Heart right ventricle (tissue), 16 donors: ENCODE results near the gene RASAL2. TPM values are rescaled to one million over a fixed set of nuclear protein-coding genes. Genes with fewer than 3 reads are reported as not detected.

Experiments used
- ATAC-seq, 8 donors: fragments of 200-7000 bp; cut with Tn5 transposase; one replicate each; pipeline ENCODE4 v1.9.1; 2020; ENCODE audit warnings: mild to moderate bottlenecking in 8 of 8, moderate library complexity in 8 of 8, moderate number of reproducible peaks in 1 of 8
- DNase-seq, 2 donors: peaks; one replicate each; pipeline ENCODE4 v3.0.0-alpha.2; 2020
- H3K27ac ChIP-seq, 10 donors: fragments of 200-600 bp; sonication (generic) in 2 of 10; one replicate each; pipeline versions ENCODE4 v1.5.0 to v1.8.0; 2020 to 2022; ENCODE audit warnings: mild to moderate bottlenecking in 3 of 10
- H3K27me3 ChIP-seq, 7 donors: fragments of 200-600 bp; one replicate each; pipeline ENCODE4 v1.8.0; 2021 to 2022; ENCODE audit warnings: mild to moderate bottlenecking in 2 of 7
- H3K36me3 ChIP-seq, 9 donors: fragments of 200-600 bp; sonication (generic) in 1 of 9; one replicate each; pipeline versions ENCODE4 v1.5.0 to v1.8.0; 2020 to 2022; ENCODE audit warnings: mild to moderate bottlenecking in 2 of 9
- H3K4me1 ChIP-seq, 9 donors: fragments of 200-600 bp; sonication (generic) in 1 of 9; one replicate each; pipeline versions ENCODE4 v1.5.0 to v1.8.0; 2020 to 2022; ENCODE audit warnings: mild to moderate bottlenecking in 4 of 9
- H3K4me3 ChIP-seq, 10 donors: fragments of 200-600 bp; sonication (generic) in 2 of 10; one replicate each; pipeline versions ENCODE4 v1.5.0 to v1.8.0; 2020 to 2022; ENCODE audit warnings: mild to moderate bottlenecking in 7 of 10, moderate library complexity in 2 of 10
- H3K9me3 ChIP-seq, 11 donors: fragments of 200-600 bp in 10 of 11; sonication (generic) in 2 of 11; one replicate each; pipeline versions ENCODE4 v1.5.0 to v1.8.0; 2013 to 2022; ENCODE audit warnings: mild to moderate bottlenecking in 2 of 11, control low read depth in 1 of 11, moderate library complexity in 1 of 11
- CTCF ChIP-seq, 9 donors: fragments of 200-600 bp; sonication (generic) in 2 of 9; IDR thresholded peaks; one replicate each; pipeline versions ENCODE4 v1.5.0 to v1.8.0; 2021 to 2022; ENCODE audit warnings: antibody characterized with exemption in 9 of 9, mild to moderate bottlenecking in 5 of 9, moderate library complexity in 1 of 9
- WGBS, 2 donors: extraction: QIAGEN DNeasy Blood & Tissue Kit; methylation state at CpG; one replicate each; pipeline ENCODE4 v1.1.7; 2013; ENCODE audit warnings: inconsistent platforms in 1 of 2; 5-methylcytosine and 5-hydroxymethylcytosine counted together
- intact Hi-C, 10 donors: fragments of 100-400 bp; cut with DNase I; formaldehyde crosslinking; loops; one replicate each; pipeline versions ENCODE4 v1.11.1 to v1.14.2; 2022
- polyA plus RNA-seq, 2 donors: library from polyadenylated mRNA; stranded (reverse); fragments of 200-250 nt; gene quantifications; one replicate each; pipeline ENCODE4 v1.2.3, GENCODE V29; 2013
- total RNA-seq, 10 donors: library from RNA; stranded (reverse); fragmentation: NEBNext Ultra II Directional in 3 of 10; extraction: Animal tissue kit (Norgen Biotek cat#: 25700) in 3 of 10; gene quantifications; one replicate each; pipeline versions ENCODE4 v1.2.1 to v1.2.4, GENCODE V29; 2021 to 2023
- donor health status: Arrhythmogenic right ventricular cardiomyopathy.
- donor health status: ischemic (EF 13 %, LVEDD 7.1; RV severe dilation, severe dysfunction).
- donor health status: healthy with polysubstance abuse.
- donor health status: DM: no; HTN: yes; CAD: no.
- donor health status: DM: no; HTN: no; CAD: no.
- donor health status: ischemic (EF 25% LVEDD 6.9; RV normal size, moderate dysfunction).
- donor health status: ischemic (EF 25% LVEDD 5.7; RV mildly dilated, moderate dysfunction).
- donor health status: healthy.
- donor health status: DM: yes; HTN: yes; CAD: no.
- donor health status: Ischemic cardiomyopathy.
- donor health status: ischemic (EF 35%, LVEDD 5.7; RV mildly dilated, moderate dysfunction).
- donor health status: nonischemic (EF 11% LVEDD 7.7; RV severe dilation, severe dysfunction).
- donor health status: DM: yes; HTN: yes; CAD: no.
- donor health status: PGD.
- donor health status: ischemic (EF 29% LVEDD 5.4; RV normal size, mild dysfunction).
- donor health status: nonischemic (EF 23%, LVEDD 6.1; RV moderate dilation, normal function).

Gene RASAL2
- total and polyA plus RNA-seq, 12 donors: 3.5 to 59.8 (median 36.2) TPM

GRCh38 chr1:178458203-178458602, 364.3 kb downstream of the RASAL2 start:
- H3K4me1 ChIP-seq: peaks cover 0 to 22% (median 7%) of the 10 kb centered on the region in 9 donors
- no peak overlapping the region for H3K27ac ChIP-seq
- H3K36me3 ChIP-seq: peaks cover 0 to 69% (median 13%) of the 10 kb centered on the region in 9 donors
- H3K9me3 ChIP-seq: no peaks in the 10 kb centered on the region
- WGBS, 2 donors: 94% methylated on average over 12 of the region's 12 CpGs
- DNase-seq: no peak
- intact Hi-C loops: no loop called here
- no peak for TF ChIP-seq CTCF (IDR thresholded peaks at IDR 0.05)
- H3K27me3 ChIP-seq: no peaks in the 10 kb centered on the region
- no peak overlapping the region for H3K4me3 ChIP-seq
- ATAC-seq: peak in 2 of 8 donors; percentile 18 to 59

- intact Hi-C loops: loop anchor here in 1 of 10 donors (5.0 kb wide), 1 partner anchor 149 kb away; no protein-coding TSS in a partner anchor
Measured at GRCh38 chr1:178461104-178461503, 367.2 kb downstream of the RASAL2 start.

GRCh38 chr1:178461701-178462100, 367.8 kb downstream of the RASAL2 start:
- H3K9me3 ChIP-seq: no peaks in the 10 kb centered on the region
- no peak overlapping the region for H3K27ac ChIP-seq
- intact Hi-C loops: loop anchor here in 1 of 10 donors (5.0 kb wide), 1 partner anchor 149 kb away; no protein-coding TSS in a partner anchor
- 90 to 92% methylated on average over 4 of the region's 4 CpGs for WGBS, 2 donors
- no peak overlapping the region for H3K4me3 ChIP-seq
- ATAC-seq: no peak
- peaks cover 0 to 22% (median 7%) of the 10 kb centered on the region in 9 donors for H3K4me1 ChIP-seq
- DNase-seq: no peak
- TF ChIP-seq CTCF (IDR thresholded peaks at IDR 0.05): no peak
- peaks cover 0 to 66% (median 34%) of the 10 kb centered on the region in 9 donors for H3K36me3 ChIP-seq
- H3K27me3 ChIP-seq: no peaks in the 10 kb centered on the region

More at GRCh38 chr1:178461104-178461503, 367.2 kb downstream of the RASAL2 start:
- no peak overlapping the region for H3K27ac ChIP-seq
- DNase-seq (no peak), ATAC-seq (peak in 1 of 8 donors; percentile 55)
- WGBS, 2 donors: 28 to 45% methylated on average over 2 of the region's 2 CpGs
- H3K4me3 ChIP-seq: no peak overlapping the region
- no peak for TF ChIP-seq CTCF (IDR thresholded peaks at IDR 0.05)
- H3K9me3 ChIP-seq: no peaks in the 10 kb centered on the region
- no peaks in the 10 kb centered on the region for H3K27me3 ChIP-seq
- peaks cover 0 to 66% (median 28%) of the 10 kb centered on the region in 9 donors for H3K36me3 ChIP-seq
- peaks cover 0 to 22% (median 7%) of the 10 kb centered on the region in 9 donors for H3K4me1 ChIP-seq

- no peak for TF ChIP-seq CTCF (IDR thresholded peaks at IDR 0.05)
- ATAC-seq (no peak), DNase-seq (no peak)
- Histone ChIP-seq H3K27me3 (no peaks in the 10 kb centered on the region), H3K4me3 (no peak overlapping the region), H3K9me3 (no peaks in the 10 kb centered on the region), H3K4me1 (peaks cover 0 to 22% (median 7%) of the 10 kb centered on the region in 9 donors), H3K27ac (no peak overlapping the region), H3K36me3 (peaks cover 0 to 66% (median 28%) of the 10 kb centered on the region in 9 donors)
- intact Hi-C loops: loop anchor here in 1 of 10 donors (5.0 kb wide), 1 partner anchor 152 kb away; no protein-coding TSS in a partner anchor
- WGBS, 2 donors: 92 to 95% methylated on average over 1 of the region's 1 CpG
Measured at GRCh38 chr1:178464141-178464540, 370.2 kb downstream of the RASAL2 start.
